ENCODE measurements around the gene IWS1.

DNA sequence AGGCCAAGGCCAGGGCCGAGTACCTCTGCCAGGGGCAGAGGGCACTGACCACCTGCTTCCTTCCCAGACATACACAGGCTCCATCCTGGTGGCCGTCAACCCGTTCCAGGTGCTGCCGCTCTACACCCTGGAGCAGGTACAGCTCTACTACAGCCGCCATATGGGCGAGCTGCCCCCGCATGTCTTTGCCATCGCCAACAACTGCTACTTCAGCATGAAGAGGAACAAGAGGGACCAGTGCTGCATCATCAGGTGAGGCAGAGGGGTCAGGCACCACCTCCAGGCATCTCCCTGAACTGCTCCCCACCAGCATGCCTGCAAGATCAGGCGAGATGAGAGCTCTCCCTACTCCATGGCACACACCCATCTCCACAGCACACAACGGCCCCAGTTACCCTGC lies 40.3 kb upstream of the IWS1 start:
- TF ChIP-seq, protein P1, sequence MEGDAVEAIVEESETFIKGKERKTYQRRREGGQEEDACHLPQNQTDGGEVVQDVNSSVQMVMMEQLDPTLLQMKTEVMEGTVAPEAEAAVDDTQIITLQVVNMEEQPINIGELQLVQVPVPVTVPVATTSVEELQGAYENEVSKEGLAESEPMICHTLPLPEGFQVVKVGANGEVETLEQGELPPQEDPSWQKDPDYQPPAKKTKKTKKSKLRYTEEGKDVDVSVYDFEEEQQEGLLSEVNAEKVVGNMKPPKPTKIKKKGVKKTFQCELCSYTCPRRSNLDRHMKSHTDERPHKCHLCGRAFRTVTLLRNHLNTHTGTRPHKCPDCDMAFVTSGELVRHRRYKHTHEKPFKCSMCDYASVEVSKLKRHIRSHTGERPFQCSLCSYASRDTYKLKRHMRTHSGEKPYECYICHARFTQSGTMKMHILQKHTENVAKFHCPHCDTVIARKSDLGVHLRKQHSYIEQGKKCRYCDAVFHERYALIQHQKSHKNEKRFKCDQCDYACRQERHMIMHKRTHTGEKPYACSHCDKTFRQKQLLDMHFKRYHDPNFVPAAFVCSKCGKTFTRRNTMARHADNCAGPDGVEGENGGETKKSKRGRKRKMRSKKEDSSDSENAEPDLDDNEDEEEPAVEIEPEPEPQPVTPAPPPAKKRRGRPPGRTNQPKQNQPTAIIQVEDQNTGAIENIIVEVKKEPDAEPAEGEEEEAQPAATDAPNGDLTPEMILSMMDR (IDR thresholded peaks at IDR 0.05; ENCODE audit: low read length), result peak; percentile 4; the same call in 1 of the 2 replicates
- TF ChIP-seq EZH2phosphoT487 (IDR thresholded peaks at IDR 0.05; ENCODE audit: low read length), result no peak
